NCI-H1092 (cell line): ENCODE measurements around the gene SEZ6L.

Experiments used
- DNase-seq: peaks from one replicate; lab custom pipeline; 2025; lab: John Stamatoyannopoulos, UW

Gene SEZ6L

DNA sequence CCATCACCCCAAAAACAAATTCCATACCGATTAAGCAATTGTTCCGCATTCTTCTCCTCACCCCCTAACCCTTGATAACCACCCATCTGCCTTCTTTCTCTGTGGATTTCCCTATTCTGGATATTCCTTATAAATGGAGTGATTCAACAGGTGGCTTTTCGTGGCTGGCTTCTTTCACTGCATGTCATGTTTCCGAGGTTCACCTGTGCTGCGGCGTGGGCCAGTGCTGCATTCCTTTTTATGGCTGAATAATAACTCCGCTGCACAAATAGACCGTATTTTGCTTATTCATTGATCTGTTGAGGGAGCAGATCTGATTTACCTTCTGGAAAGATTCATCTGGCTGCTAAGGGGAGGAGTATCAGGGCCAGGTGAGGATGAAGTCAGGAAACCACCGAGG is 165.0 kb downstream of the SEZ6L start:
- no peak for DNase-seq

DNA sequence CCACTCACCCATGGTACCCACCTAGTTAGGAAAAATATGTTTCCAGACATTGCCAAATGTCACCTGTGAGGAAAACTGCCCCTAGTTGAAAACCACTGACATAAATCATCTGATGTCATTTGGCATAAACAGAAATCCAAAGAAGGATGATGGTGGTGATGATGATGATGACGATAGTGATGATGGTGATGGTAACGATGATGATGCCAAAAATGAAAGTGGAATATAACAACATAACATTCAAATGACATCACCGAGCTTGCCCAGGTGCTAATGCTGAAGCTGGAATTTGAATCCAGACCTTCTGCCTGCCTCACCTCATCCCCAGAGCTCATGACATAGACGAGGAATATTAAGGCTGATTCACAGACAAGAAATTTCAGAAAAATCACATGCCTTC is 167.5 kb downstream of the SEZ6L start:
- no peak for DNase-seq

DNA sequence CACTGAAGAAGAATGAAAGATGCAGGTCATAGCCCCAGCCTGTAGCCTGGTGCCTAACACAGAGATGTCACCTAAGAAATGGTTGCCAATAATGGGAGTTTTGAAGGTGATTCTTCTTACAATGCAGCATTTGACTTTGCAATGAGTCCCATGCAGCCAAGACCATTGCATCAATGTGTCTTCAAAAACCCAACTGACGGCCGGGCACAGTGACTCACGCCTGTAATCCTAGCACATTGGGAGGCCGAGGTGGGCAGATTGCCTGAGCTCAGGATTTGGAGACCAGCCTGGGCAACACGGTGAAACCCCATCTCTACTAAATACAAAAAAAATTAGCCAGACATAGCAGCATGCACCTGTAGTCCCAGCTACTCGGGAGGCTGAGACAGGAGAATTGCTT is 170.5 kb downstream of the SEZ6L start:
- DNase-seq, result no peak

DNA sequence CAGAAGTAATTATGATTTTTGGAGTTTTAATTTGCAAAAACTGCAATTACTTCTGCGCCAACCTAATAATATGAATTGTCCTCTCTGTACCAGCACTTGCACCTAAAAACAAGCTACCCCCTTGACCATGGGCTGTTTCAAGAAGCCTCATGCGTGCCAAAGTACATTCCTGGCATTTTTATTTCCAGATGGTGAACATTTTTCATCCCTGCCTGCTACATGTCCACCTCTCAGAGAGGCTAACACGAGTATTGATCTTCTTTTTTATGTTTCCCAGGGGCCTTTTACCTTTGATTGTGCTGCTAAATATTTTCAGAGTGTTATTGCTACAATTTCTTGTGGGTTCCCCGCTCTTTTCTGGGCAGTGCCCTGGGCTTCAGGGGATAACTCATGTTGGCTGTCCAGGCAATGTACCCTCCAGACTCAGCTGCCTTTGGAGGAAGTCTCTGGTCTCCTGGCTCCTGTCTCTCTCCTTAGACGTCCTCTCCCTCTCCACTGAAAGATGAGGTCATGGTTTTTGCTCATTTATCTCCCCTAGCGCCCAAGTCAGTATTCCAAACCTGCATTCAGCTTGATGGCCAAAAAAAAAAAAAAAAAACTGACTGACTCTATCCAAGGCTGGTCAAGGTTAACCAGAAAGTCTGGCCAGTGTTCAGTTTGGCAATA is 173.6 kb downstream of the SEZ6L start:
- no peak for DNase-seq

DNA sequence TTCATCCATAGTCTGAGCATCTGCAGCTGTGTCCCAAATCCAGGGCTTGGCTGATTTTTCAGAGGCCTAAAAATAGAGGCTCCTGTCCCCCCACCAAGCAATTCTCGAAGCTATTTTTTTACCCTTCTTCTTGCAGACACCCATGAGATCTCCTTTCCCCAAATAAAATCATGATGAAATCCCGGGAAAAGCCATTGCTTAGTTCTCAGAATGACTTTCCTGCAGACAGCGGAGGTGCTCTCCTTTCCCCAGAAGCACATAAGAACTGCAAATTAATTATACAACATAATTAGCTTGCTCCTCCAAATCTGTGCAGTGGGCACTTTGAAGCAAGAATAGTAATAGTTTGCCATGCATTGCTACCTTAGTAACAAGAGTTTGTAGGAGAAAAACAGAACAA is 176.2 kb downstream of the SEZ6L start:
- no peak for DNase-seq

DNA sequence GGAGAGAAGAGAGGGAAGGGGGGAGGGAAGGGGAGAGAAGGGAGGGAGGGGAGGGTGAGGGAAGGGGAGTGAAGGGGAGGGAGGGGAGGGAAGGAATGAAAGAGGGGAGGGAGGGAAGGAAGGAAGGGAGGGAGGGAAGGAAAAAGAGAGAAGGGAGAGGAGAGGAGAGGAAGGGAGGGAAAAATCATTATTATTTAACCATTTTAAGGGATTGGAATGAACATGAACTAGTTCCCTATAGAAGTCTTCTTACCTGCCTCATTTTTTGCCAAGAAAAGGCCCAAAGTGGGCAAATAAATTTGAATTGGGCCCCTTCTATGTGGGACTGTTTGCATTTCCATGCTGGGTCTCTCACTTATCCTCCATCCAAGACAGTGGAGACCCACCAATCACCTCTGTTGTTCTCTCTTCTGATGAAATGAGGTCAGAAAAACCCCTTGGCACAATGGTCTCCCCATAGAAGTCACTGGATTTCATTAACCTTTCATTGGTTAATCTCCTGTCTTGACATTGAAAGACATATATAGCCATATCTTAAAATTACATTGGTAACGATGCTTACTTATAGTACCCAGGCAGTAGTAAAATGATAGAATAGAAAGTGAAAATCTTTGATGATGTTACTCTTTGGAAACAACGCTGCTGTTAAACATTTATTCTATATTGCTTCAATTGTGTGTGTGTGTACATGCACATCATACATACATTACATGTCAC is 179.7 kb downstream of the SEZ6L start:
- DNase-seq, result no peak

DNA sequence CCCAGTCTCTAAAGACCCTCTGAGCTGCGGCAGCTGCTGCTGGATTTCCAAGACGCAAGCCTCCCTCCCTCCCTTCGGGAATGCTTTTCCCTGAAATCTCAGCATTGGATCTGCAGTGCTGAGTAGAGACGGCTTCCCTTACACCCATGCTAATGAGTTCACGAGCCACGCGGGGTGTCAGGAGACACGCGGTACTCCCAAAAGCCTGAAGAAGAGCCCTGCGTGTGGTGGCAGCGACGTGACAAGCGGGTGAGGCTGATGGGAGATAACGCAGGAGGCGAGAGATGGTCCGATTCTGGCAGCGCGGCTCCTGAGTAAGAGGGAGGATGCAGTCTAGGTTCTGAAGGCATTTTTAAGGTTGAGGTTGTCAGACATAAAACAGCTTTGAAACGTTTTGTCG is 185.4 kb downstream of the SEZ6L start:
- DNase-seq, result no peak

DNA sequence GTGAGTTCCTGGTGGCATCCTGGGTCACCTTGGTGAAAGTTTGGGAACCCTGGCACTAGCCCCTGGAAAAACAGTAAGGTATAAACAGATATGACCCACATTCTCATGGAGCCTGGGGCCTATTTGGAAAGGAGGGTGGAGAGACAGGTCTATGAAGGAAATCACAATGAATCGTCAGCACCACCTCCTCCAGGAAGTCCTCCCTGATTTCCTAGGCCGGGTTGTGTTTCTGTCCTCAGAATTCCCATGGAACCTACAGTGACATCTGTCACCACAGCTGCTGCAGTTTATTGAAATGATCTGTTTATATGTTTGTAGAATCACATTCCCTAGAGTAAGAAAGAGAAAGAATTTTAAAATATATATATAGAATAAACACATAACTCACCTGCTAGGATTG is 188.0 kb downstream of the SEZ6L start:
- DNase-seq, result no peak

DNA sequence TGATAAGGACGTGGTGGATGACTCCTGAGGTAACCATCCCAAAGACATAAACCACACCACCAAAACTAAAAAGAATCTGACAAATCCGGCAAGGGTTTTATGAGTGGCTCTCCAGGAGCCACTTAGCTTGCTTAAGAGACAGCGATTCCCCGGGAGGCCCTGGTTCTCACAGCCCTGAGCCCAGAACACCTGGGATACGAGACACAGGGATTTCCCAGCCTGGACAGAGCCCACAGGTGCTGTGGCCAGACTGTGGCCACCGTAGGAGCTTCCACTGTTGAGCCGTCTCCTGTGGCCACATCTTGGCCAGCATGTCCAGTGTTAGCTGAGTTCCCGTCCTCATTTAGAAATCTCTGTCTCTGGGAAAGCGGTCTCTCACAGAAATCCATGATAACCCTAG is 188.6 kb downstream of the SEZ6L start:
- no peak for DNase-seq

DNA sequence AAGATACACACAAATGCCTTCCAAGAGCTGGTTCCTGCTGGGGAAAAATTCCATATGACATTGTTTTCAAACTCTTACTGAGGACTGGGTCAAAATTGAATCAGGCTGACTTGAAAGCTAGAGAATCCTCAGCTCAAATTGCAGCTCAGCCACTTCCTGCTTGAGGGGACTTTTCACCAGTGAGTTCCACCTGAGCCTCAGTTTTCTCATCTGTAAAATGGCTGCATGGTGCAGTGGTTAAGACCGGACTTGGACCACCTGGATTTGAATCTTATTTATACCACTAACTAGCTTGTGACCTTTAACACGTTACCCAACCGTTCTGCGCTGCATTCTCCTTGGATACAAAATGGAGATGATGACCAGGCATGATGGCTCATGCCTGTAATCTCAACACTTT is 189.9 kb downstream of the SEZ6L start:
- no peak for DNase-seq

DNA sequence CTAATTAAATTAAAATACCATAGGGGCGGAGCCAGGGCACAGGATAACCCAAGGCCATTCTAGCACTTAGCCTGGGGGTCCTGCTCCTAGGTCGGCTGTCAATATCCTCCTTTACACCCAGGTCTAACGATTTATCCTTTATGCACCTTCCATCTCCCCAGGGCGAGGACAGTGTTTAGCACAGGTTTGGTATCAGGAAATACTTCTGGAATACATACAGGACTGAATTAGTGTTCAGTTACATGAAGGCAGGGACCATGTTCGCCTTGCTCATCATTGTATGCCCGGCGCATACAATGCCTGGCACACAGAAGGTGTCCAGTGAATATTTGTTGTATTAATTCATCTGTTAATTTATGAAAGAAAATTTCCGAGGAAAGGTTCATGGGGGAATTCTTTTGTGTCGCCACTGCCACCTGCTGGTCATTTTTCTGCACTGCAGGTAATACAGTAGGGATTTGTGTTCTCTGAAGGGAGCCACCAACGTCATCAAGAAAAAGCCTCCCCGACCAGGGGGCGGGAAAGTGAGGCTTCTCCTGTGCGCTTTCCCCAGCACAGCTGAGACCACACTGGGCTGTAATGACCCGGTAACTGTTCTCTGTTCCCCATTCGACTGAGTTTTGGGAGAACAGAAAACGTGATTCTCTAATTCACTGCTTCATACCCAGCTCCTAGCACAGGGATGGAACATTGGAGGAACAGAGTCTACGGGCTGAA is 191.1 kb downstream of the SEZ6L start:
- DNase-seq, result peak; percentile 55

DNA sequence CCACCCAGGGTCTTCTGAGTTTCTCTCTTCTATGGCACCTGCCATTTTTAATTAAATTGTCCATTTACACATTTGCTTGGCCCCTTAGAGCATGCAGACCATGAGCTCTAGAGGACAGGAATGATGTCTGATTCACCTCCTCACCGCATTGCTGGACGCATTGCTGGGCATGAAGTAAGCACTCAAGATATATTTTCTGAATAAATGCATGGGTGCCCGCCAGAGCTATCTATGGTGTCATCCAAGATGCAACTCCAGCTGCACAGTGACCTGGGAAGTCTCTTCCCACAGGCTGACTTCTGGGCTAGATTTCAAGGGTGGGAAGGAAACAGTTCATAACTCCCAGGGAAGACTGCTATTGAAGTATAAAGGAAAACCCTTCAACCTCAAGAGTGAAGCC is 193.2 kb downstream of the SEZ6L start:
- no peak for DNase-seq

DNA sequence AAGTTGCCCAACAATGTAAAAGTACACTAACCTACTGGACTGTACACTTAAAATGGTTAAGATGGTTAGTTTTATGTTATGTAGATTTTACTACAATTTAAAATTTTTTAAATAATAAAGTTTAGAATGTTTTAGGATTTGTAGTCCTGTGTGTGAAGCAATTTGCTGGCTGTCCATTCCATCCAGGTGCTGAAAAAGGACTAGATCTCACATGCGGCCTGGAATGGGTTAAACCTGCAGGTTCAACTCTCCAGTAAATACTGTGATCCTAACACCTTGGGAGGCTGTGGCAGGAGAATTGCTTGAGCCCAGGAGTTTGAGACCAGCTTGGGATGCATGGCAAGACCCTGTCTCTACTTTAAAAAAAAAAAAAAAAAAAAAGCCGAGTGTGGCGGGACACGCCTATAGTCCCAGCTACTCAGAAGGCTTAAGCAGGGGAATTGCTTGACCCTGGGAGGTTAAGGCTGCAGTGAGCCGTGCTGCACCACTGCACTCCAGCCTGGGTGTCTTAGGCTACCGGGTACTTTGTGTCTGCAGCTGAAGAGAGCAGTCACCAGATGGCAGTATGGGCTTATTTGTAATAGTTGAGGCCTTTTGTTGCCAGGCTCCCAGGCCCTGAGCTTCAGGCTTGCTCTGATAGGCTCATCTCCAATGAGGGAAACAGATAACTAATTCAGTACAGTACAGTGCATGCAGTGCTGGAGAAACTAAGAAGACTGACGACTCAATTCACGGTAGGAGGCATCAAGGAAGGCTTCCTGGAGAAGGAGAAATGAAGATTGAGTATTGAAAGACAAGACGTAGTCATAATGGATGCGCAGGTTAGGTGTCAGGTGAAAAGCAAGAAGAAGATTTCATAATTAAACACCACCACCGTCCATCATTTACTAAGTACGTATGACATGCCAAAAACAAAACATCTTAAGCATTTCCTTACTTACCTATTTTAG is 195.1 kb downstream of the SEZ6L start:
- peak; percentile 51 for DNase-seq

DNA sequence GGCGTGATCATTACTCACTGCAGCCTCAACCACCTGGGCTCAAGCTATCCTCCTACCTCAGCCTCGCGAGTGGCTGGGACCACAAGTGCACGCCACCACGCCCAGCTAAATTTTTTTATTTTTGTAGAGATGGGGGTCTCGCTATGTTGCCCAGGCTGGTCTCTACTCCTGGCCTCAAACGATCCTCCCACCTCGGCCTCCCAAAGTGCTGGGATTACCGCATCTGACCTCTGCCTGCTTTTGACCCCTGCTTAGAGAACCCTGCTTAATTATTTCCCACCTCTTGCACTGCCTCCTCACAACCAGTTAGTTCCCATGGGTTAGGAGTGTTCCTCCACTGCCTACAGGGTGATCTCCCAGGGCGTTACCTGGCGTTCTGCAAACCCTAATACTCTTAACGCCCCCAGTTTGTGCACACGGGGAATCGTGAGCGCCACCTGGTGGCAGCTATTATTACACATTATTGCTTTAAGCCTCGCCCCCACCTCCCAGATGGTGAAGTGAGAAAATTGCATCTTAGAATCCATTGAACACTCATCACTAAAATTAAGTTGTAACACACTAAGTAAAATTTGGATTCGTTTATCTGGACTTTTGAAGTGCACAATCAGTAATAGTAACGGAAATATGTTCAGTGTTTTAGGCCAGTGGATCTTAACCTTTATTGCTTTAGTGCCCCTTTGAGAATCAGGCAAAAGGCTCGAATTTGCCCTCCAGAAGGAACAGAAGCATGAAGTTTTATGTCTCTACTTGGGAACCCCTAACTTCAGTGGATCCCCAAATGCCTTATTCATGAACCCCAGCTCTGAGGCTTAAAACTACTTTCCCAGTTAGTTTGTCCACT is 198.4 kb downstream of the SEZ6L start:
- DNase-seq, result peak; percentile 3

DNA sequence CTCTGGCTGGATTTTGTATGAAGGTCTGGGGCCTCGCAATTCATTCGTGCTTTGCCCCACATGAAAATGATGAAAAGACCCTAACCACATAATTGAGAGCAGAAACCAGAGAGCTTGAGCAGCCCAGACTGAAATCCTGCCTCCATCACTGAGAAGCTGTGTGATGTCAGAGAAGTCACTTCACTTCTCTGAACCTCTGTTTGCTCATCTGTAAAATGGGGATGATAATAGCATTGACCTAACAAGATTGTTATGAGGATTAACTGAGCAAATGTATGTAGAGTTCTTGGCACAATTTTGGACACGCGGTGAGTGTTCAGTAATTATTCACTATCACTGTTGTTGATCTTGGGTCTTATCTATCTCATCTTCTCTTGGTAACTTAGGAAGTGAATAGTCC is 203.6 kb downstream of the SEZ6L start:
- no peak for DNase-seq

DNA sequence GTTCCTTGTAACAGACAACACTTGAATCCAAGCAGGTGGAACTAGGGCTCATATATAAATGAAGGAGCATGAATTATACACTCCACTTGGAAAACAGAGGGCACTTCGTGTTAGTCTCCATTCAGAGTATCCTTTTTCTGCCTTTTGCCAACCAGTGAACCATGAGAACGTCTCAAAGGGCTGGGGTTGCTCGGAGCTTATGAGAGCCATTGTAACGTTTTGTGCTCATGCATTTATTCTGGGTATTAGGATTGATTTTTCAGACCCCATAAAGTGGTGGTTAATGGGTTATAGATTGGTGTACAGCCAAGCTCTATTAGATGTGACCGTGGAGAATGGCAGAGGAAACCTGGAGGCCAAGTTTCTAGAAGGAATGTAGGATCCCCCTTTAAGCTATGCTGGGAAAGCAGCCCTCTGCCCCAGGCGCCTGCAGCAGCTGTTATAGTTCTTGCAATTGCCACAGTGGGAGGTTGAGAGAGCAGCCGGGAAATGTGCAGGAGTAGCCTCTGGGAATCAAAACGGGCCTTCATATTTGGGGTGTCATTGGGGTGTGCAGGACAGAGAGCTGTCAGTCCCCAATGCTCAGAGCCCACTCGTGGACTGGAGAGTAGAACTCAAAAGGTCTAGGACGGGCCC is 205.2 kb downstream of the SEZ6L start:
- peak; percentile 44 for DNase-seq

DNA sequence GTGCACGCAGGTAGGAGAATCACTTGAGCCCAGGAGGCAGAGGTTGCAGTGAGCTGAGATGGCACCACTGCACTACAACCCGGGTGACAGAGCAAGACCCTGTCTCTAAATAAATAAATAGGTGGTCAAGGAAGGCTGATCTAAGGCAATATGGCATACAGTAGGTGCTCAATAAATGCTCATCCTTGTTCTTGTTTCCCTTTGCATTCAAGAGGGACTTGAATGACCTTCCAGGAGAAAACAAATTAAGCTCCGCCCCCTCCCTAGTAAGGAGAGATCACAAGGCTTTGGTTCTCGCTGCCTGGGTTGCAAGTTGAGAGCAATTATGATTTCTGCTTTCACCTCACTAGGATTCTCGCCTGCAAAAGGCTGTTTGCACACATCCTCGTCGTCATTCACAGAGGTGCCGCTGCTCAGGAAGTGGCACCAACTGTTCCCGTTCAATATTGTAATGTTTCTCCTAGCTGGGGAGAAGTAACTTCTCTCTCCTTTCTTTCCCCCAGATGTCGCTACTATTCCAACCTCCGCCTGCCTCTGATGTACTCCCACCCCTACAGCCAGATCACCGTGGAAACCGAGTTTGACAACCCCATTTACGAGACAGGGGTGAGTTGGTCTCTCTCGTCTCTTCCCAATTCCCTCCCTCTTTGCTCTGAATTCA is 208.0 kb downstream of the SEZ6L start:
- no peak for DNase-seq

DNA sequence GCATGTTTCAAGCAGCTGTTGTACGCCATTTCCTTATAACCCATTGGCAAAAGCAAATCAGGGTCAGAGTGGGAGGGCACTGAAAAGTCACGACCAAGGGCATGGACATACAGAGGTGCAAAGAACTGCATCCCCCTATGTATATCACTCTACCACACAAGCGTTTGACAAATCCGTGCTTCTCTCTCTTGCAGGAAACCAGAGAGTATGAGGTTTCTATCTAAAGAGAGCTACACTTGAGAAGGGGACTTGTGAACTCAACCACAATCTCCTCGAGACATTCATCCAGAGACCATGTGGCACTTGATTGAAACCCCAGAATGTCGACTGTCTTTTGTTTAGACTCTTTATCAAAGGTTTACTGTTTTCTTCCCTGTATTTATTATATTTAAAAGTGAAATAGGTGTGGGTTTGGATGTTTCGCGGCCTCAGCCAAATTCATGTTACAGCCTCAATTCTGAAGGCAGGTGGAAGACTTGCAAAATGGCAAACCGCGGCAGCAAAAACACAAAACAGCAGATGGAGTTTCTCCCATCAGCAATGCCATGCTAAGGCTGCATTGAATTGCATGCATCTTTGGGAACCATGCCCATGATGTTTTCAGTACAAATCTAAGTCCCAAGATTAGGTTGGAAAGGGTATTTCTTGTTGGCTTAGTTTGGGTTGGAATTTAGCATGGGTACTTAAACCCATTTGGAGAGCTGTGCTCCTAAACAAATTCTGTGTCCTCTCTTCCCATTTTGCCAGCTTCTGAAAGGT is 211.0 kb downstream of the SEZ6L start:
- DNase-seq, result no peak

DNA sequence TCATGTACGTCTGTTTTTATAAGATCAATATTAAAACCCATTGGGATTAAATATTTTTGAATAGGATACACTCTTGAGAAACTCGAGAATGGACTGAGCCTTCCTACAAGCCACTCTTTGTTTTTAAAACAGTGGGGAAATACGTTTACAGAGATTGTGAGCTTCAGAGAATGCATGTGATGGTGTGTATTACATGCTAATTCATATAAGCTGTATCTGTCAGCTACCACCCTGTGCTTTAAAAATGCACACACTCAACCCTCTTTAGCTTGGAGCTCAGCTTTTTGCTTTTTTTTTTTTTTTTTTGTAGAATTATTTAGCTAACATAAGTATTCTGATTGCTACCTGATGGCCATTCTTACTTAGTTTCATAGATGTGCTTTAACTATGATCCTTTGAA is 213.5 kb downstream of the SEZ6L start:
- no peak for DNase-seq
